ENCODE measurements around the gene ST6GAL1. TPM values are rescaled to one million over a fixed set of nuclear protein-coding genes. Genes with fewer than 3 reads are reported as not detected.

Gene ST6GAL1
- total and polyA plus RNA-seq, 2 of the 8 experiments (the other 6 are each of a cell fraction or from before 2014, with no cell fraction given) = 62.8 to 80.9 TPM

DNA sequence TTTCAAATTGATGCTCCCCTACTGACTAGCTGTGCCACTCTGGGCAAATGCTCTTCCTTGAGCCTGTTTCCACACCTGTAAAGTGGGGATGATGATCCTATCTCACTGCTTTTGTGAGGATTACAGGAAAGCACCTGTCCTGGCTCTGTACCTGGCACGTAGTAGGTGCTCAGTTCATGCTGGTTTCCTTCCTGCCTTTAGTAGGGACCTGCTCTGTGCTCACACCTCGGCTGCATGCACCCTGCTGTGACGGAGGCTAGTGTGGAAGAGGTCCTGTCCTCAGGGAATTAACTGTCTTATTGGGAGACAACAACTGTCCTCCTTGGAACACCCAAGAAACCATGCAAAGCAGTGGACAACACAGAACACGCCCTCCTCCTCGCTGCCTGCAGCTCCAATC is 147.2 kb downstream of the ST6GAL1 start:
- H3K79me2 ChIP-seq (ENCODE audit: control insufficient read depth in 1 of 2, insufficient read depth in 2 of 2, low read length in 2 of 2) = no peaks in the 10 kb centered on the region
- H3K4me2 ChIP-seq (ENCODE audit: insufficient read depth in 1 of 2, low read depth in 2 of 2, low read length in 2 of 2) = no peak overlapping the region
- POLR2A ChIA-PET (ENCODE audit: partially characterized antibody) = interaction anchor here (1.1 kb wide), 1 partner anchor 11 kb away, joined by 3 read pairs; no protein-coding TSS in a partner anchor
- H2AK5ac ChIP-seq (ENCODE audit: low read depth, low read length) = no peak overlapping the region
- H2AFZ ChIP-seq (ENCODE audit: low read length) = no peak overlapping the region
- H3K14ac ChIP-seq (ENCODE audit: insufficient read length) = no peak overlapping the region
- no peak overlapping the region for H2BK20ac ChIP-seq (ENCODE audit: low read length)
- no peak overlapping the region for H3K18ac ChIP-seq (ENCODE audit: extremely low read depth, low read length)
- DNase-seq (ENCODE audit: low read depth in 1 of 2, low spot score in 2 of 2) (peak in 1 of 2 experiments; percentile 45), FAIRE-seq (no peak)
- peaks cover 6 to 52% (median 25%) of the 10 kb centered on the region in 4 experiments; a peak in 7 of 8 replicates for H3K36me3 ChIP-seq (ENCODE audit: control insufficient read depth in 2 of 4, insufficient read depth in 4 of 4, low read length in 3 of 4)
- H3K23me2 ChIP-seq (ENCODE audit: low read depth, low read length) = no peaks in the 10 kb centered on the region
- H2BK5ac ChIP-seq (ENCODE audit: low read depth, low read length) = no peak overlapping the region
- no peak overlapping the region for H3K23ac ChIP-seq (ENCODE audit: insufficient read length)
- no peak overlapping the region for H4K5ac ChIP-seq (ENCODE audit: insufficient read length, low read depth, low read length)
- H3K27me3 ChIP-seq (replicated peaks in 1 of 4; ENCODE audit: control insufficient read depth in 3 of 4, extremely low read depth in 1 of 4, insufficient read depth in 3 of 4, low read length in 3 of 4) = no peaks in the 10 kb centered on the region
- no peak overlapping the region for H4K91ac ChIP-seq (replicated peaks; ENCODE audit: insufficient read length, low read length)
- H2BK120ac ChIP-seq (replicated peaks; ENCODE audit: low read depth, low read length) = no peak overlapping the region
- no peaks in the 10 kb centered on the region for H4K20me1 ChIP-seq (replicated peaks in 1 of 2; ENCODE audit: control insufficient read depth in 1 of 2, insufficient read depth in 2 of 2, low read length in 2 of 2)
- H3K4me3 ChIP-seq (ENCODE audit: extremely low read depth in 1 of 4, insufficient read depth in 2 of 4, low read depth in 3 of 4, low read length in 4 of 4) = no peak overlapping the region
- H2BK12ac ChIP-seq (ENCODE audit: low read depth, low read length) = no peak overlapping the region
- no peak overlapping the region for H4K8ac ChIP-seq (ENCODE audit: extremely low read depth, insufficient read depth, low read length)
- CTCF ChIA-PET (ENCODE audit: partially characterized antibody) = interaction anchor here (1.7 to 1.9 kb wide), 2 partner anchors 10 to 226 kb away, joined by 4 to 5 read pairs; no protein-coding TSS in a partner anchor
- peaks cover 0 to 4% (median under 1%) of the 10 kb centered on the region in 4 experiments; a peak in 1 of 7 replicates for H3K4me1 ChIP-seq (replicated peaks in 1 of 4; ENCODE audit: control insufficient read depth in 3 of 4, insufficient read depth in 4 of 4, low read length in 3 of 4)
- H3K27ac ChIP-seq (ENCODE audit: low read depth, low read length) = no peak overlapping the region
- 83% methylated on average over 5 of the region's 5 CpGs; no CpG with 5 or more reads in 1 of the 2 experiments for WGBS, 2 experiments (ENCODE audit: extremely low coverage in 1 of 2, insufficient coverage in 1 of 2, insufficient read length in 1 of 2, insufficient replicate concordance in 2 of 2, low coverage in 1 of 2, low lambda C conversion rate in 2 of 2, missing lambda C conversion rate in 1 of 2)
- no peaks in the 10 kb centered on the region; the same call in 1 of the 2 replicates for H3K79me1 ChIP-seq (ENCODE audit: low read depth, low read length)
- H3K9ac ChIP-seq (replicated peaks in 1 of 4; ENCODE audit: extremely low read depth in 1 of 4, low read depth in 3 of 4, low read length in 3 of 4) = no peak overlapping the region; a peak in 1 of 7 replicates
- H3K56ac ChIP-seq (replicated peaks; ENCODE audit: insufficient read length, low read depth, low read length) = no peak overlapping the region
- H3K9me3 ChIP-seq (ENCODE audit: insufficient read depth in 2 of 2, low read depth in 1 of 2, low read length in 1 of 2) = no peaks in the 10 kb centered on the region
- H3K4ac ChIP-seq (replicated peaks; ENCODE audit: insufficient read length, low read depth, low read length) = no peak overlapping the region
- no peak overlapping the region for H2BK15ac ChIP-seq (ENCODE audit: low read length)
- TF ChIP-seq SAP30 (IDR thresholded peaks at IDR 0.05; ENCODE audit: insufficient read depth, insufficient replicate concordance, low read length) (no peak), RFX5 (IDR thresholded peaks at IDR 0.05; ENCODE audit: borderline replicate concordance, low read depth, low read length) (no peak), RXRA (IDR thresholded peaks at IDR 0.05; ENCODE audit: insufficient read depth, low read depth, low read length) (no peak), SP4 (IDR thresholded peaks at IDR 0.05; ENCODE audit: low read length) (no peak), JUN (IDR thresholded peaks at IDR 0.05; ENCODE audit: low read depth, low read length) (no peak), CBX5 (IDR thresholded peaks at IDR 0.05; ENCODE audit: low read depth, low read length) (no peak), RNF2 (IDR thresholded peaks at IDR 0.05; ENCODE audit: borderline replicate concordance, low read depth, low read length, missing control alignments, poor library complexity, severe bottlenecking) (no peak), KDM1A (IDR thresholded peaks at IDR 0.05; ENCODE audit: borderline replicate concordance, low read length) (no peak), HDAC2 (IDR thresholded peaks at IDR 0.05; ENCODE audit: borderline replicate concordance in 1 of 2, low read depth in 2 of 2, low read length in 2 of 2) (no peak)
- TF ChIP-seq, protein P1, sequence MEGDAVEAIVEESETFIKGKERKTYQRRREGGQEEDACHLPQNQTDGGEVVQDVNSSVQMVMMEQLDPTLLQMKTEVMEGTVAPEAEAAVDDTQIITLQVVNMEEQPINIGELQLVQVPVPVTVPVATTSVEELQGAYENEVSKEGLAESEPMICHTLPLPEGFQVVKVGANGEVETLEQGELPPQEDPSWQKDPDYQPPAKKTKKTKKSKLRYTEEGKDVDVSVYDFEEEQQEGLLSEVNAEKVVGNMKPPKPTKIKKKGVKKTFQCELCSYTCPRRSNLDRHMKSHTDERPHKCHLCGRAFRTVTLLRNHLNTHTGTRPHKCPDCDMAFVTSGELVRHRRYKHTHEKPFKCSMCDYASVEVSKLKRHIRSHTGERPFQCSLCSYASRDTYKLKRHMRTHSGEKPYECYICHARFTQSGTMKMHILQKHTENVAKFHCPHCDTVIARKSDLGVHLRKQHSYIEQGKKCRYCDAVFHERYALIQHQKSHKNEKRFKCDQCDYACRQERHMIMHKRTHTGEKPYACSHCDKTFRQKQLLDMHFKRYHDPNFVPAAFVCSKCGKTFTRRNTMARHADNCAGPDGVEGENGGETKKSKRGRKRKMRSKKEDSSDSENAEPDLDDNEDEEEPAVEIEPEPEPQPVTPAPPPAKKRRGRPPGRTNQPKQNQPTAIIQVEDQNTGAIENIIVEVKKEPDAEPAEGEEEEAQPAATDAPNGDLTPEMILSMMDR (IDR thresholded peaks at IDR 0.05; ENCODE audit: control extremely low read depth in 1 of 3, insufficient read depth in 1 of 3, low read depth in 1 of 3, low read length in 3 of 3) = no peak

All from H1 (cell line).